Endothelial cell (in vitro differentiated cells): ENCODE measurements around the gene AFF2. TPM values are rescaled to one million over a fixed set of nuclear protein-coding genes. Genes with fewer than 3 reads are reported as not detected.

Source experiments
- DNase-seq: peaks from one replicate; pipeline ENCODE4 v3.0.0; 2021; ENCODE audit warnings: low spot score
- H3K27ac Mint-ChIP-seq: one replicate; pipeline ENCODE4 v1.8.0; 2021; ENCODE audit warnings: mixed read lengths, inconsistent platforms; ENCODE audit not compliant: unreplicated experiment
- H3K27me3 Mint-ChIP-seq: one replicate; pipeline ENCODE4 v1.8.0; 2021; ENCODE audit warnings: mild to moderate bottlenecking, moderate library complexity, mixed read lengths, inconsistent platforms; ENCODE audit not compliant: unreplicated experiment
- H3K36me3 Mint-ChIP-seq: one replicate; pipeline ENCODE4 v1.8.0; 2021; ENCODE audit warnings: mild to moderate bottlenecking, low read depth, mixed read lengths, inconsistent platforms; ENCODE audit not compliant: unreplicated experiment
- H3K4me1 Mint-ChIP-seq: one replicate; pipeline ENCODE4 v1.8.0; 2021; ENCODE audit warnings: mild to moderate bottlenecking, mixed read lengths, inconsistent platforms; ENCODE audit not compliant: unreplicated experiment
- H3K4me3 Mint-ChIP-seq: one replicate; pipeline ENCODE4 v1.8.0; 2021; ENCODE audit warnings: mild to moderate bottlenecking, mixed read lengths, inconsistent platforms; ENCODE audit not compliant: unreplicated experiment
- H3K9me3 Mint-ChIP-seq: one replicate; pipeline ENCODE4 v1.8.0; 2021; ENCODE audit warnings: mixed read lengths, inconsistent platforms; ENCODE audit not compliant: unreplicated experiment
- total RNA-seq: library from RNA; stranded (reverse); fragmentation: NEBNext Ultra II Directional; extraction: Animal tissue kit (Norgen Biotek cat#: 25700); gene quantifications from one replicate; pipeline ENCODE4 v1.2.1, GENCODE V29; 2021; ENCODE audit not compliant: unreplicated experiment
- TF ChIP-seq, protein P1 (sequence below): fragments of 200-600 bp; sonication (generic); IDR thresholded peaks from one replicate; pipeline ENCODE4 v1.5.0; 2021; ENCODE audit warnings: antibody characterized with exemption; ENCODE audit not compliant: unreplicated experiment

AFF2 gene
- total RNA-seq, 1 donor from 2014 or later = 9.3 TPM

GRCh38 chrX:148926371-148926770 lies 426.0 kb downstream of the AFF2 start:
- TF ChIP-seq, protein P1, sequence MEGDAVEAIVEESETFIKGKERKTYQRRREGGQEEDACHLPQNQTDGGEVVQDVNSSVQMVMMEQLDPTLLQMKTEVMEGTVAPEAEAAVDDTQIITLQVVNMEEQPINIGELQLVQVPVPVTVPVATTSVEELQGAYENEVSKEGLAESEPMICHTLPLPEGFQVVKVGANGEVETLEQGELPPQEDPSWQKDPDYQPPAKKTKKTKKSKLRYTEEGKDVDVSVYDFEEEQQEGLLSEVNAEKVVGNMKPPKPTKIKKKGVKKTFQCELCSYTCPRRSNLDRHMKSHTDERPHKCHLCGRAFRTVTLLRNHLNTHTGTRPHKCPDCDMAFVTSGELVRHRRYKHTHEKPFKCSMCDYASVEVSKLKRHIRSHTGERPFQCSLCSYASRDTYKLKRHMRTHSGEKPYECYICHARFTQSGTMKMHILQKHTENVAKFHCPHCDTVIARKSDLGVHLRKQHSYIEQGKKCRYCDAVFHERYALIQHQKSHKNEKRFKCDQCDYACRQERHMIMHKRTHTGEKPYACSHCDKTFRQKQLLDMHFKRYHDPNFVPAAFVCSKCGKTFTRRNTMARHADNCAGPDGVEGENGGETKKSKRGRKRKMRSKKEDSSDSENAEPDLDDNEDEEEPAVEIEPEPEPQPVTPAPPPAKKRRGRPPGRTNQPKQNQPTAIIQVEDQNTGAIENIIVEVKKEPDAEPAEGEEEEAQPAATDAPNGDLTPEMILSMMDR = no peak
- no peak overlapping the region for H3K4me3 Mint-ChIP-seq
- H3K4me1 Mint-ChIP-seq = peaks cover 5% of the 10 kb centered on the region
- no peaks in the 10 kb centered on the region for H3K9me3 Mint-ChIP-seq
- no peak overlapping the region for H3K27ac Mint-ChIP-seq
- no peaks in the 10 kb centered on the region for H3K36me3 Mint-ChIP-seq
- no peak for DNase-seq
- H3K27me3 Mint-ChIP-seq = no peaks in the 10 kb centered on the region

- H3K4me3 Mint-ChIP-seq = no peak overlapping the region
- H3K9me3 Mint-ChIP-seq = no peaks in the 10 kb centered on the region
- peaks cover 5% of the 10 kb centered on the region for H3K4me1 Mint-ChIP-seq
- TF ChIP-seq, protein P1 = no peak
- no peak overlapping the region for H3K27ac Mint-ChIP-seq
- H3K36me3 Mint-ChIP-seq = no peaks in the 10 kb centered on the region
- DNase-seq = no peak
- no peaks in the 10 kb centered on the region for H3K27me3 Mint-ChIP-seq
Measured at GRCh38 chrX:148928811-148929210, 428.4 kb downstream of the AFF2 start.

GRCh38 chrX:148929686-148930085 lies 429.3 kb downstream of the AFF2 start:
- no peak for DNase-seq
- Mint-ChIP-seq H3K27ac (no peak overlapping the region), H3K27me3 (no peaks in the 10 kb centered on the region), H3K4me1 (peaks cover 5% of the 10 kb centered on the region), H3K4me3 (no peak overlapping the region), H3K36me3 (no peaks in the 10 kb centered on the region), H3K9me3 (no peaks in the 10 kb centered on the region)
- TF ChIP-seq, protein P1 = no peak

GRCh38 chrX:148930206-148930729 lies 429.9 kb downstream of the AFF2 start:
- no peak overlapping the region for H3K4me3 Mint-ChIP-seq
- no peaks in the 10 kb centered on the region for H3K9me3 Mint-ChIP-seq
- no peaks in the 10 kb centered on the region for H3K27me3 Mint-ChIP-seq
- peaks cover 5% of the 10 kb centered on the region for H3K4me1 Mint-ChIP-seq
- no peaks in the 10 kb centered on the region for H3K36me3 Mint-ChIP-seq
- TF ChIP-seq, protein P1 = no peak
- no peak overlapping the region for H3K27ac Mint-ChIP-seq
- DNase-seq = no peak

- H3K36me3 Mint-ChIP-seq = no peaks in the 10 kb centered on the region
- no peak overlapping the region for H3K4me3 Mint-ChIP-seq
- H3K4me1 Mint-ChIP-seq = no peaks in the 10 kb centered on the region
Measured at GRCh38 chrX:148933881-148934280, 433.5 kb downstream of the AFF2 start.

More at GRCh38 chrX:148933881-148934280, 433.5 kb downstream of the AFF2 start:
- Mint-ChIP-seq H3K27ac (no peak overlapping the region), H3K9me3 (no peaks in the 10 kb centered on the region), H3K27me3 (no peaks in the 10 kb centered on the region)
- DNase-seq = no peak
- TF ChIP-seq, protein P1 = no peak
